ENCODE results near the gene SIAH3. TPM values are rescaled to one million over a fixed set of nuclear protein-coding genes. Genes with fewer than 3 reads are reported as not detected.

SIAH3 gene
- total RNA-seq, 2 donors from 2014 or later, result not detected

DNA sequence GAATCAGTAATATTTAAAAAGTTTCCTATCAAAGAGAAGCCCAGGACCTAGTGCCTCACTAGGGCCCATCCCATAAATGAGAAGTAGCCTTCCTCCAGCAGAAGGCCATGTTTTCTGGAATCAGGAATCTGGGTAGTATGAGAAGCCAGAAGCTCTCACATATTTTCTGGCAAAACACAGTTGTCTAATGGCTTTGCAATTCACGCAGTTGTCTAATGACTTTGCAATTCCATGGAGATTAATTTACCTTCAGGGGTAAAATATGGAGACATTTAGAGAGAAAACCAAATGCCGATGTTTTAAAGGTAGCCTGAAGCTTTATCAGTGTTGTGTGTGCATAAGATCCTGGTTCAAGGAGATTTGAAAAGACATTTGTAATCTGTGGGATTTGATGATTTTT is 29.8 kb upstream of the SIAH3 start:
- Histone ChIP-seq H3K27ac (no peak overlapping the region), H3K4me1 (ENCODE audit: control insufficient read depth in 1 of 2, low read depth in 2 of 2) (no peaks in the 10 kb centered on the region), H3K4me3 (no peak overlapping the region), H3K9me3 (no peaks in the 10 kb centered on the region), H3K27me3 (replicated peaks; ENCODE audit: insufficient read depth) (no peaks in the 10 kb centered on the region), H3K36me3 (no peaks in the 10 kb centered on the region)
- TF ChIP-seq, protein P1, sequence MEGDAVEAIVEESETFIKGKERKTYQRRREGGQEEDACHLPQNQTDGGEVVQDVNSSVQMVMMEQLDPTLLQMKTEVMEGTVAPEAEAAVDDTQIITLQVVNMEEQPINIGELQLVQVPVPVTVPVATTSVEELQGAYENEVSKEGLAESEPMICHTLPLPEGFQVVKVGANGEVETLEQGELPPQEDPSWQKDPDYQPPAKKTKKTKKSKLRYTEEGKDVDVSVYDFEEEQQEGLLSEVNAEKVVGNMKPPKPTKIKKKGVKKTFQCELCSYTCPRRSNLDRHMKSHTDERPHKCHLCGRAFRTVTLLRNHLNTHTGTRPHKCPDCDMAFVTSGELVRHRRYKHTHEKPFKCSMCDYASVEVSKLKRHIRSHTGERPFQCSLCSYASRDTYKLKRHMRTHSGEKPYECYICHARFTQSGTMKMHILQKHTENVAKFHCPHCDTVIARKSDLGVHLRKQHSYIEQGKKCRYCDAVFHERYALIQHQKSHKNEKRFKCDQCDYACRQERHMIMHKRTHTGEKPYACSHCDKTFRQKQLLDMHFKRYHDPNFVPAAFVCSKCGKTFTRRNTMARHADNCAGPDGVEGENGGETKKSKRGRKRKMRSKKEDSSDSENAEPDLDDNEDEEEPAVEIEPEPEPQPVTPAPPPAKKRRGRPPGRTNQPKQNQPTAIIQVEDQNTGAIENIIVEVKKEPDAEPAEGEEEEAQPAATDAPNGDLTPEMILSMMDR (IDR thresholded peaks at IDR 0.05), result no peak
- no peak for DNase-seq (ENCODE audit: low spot score)
- no peak for ATAC-seq (ENCODE audit: insufficient number of reproducible peaks, low FRiP score, low read depth)

DNA sequence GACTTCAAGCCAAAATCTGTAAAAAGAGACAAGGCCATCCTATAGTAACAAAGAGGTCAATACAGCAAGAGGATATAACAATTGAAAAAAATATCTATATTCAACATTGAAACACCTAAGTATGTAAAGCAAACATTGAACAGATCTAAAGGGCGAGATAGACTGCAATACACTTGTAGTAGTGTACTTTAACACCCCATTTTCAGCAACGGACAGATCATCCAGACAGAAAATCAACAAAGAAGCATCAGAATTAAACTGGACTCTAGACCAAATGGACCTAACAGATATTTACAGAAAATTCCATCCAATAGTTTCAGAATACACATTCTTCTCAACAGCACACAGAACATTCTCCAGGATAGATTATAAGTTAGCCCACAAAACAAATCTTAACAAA is 28.7 kb upstream of the SIAH3 start:
- ATAC-seq (ENCODE audit: insufficient number of reproducible peaks, low FRiP score, low read depth), result no peak
- H3K27ac ChIP-seq, result no peak overlapping the region
- TF ChIP-seq, protein P1 (IDR thresholded peaks at IDR 0.05), result no peak

DNA sequence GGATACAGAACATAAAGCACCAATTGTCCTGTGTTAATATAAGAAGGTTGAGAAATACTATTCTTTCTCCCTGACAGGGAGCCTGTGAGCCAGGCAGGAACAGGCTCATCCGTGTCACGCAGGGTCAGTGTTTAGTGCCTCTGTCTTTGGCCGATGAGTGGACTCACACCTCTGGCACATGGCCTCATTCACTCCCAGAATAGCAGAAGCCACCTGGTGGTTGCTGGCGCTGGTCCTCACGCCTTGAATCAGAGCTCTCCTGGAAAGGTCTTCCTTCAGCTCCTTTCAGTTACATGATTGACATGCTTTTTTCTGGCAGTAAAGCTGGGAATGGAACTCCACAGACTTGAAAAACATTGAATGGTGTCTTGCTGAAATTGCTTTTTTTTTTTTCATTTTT is 28.1 kb upstream of the SIAH3 start:
- no peaks in the 10 kb centered on the region for H3K4me1 ChIP-seq (ENCODE audit: control insufficient read depth in 1 of 2, low read depth in 2 of 2)
- no peak for DNase-seq (ENCODE audit: low spot score)
- TF ChIP-seq, protein P1 (IDR thresholded peaks at IDR 0.05), result no peak
- no peaks in the 10 kb centered on the region for H3K9me3 ChIP-seq
- H3K4me3 ChIP-seq, result no peak overlapping the region
- no peaks in the 10 kb centered on the region for H3K27me3 ChIP-seq (replicated peaks; ENCODE audit: insufficient read depth)
- ATAC-seq (ENCODE audit: insufficient number of reproducible peaks, low FRiP score, low read depth), result no peak
- no peaks in the 10 kb centered on the region for H3K36me3 ChIP-seq
- no peak overlapping the region for H3K27ac ChIP-seq

More for the DNA sequence above, 28.7 kb upstream of the SIAH3 start:
- Histone ChIP-seq H3K4me3 (no peak overlapping the region), H3K27me3 (replicated peaks; ENCODE audit: insufficient read depth) (no peaks in the 10 kb centered on the region), H3K4me1 (ENCODE audit: control insufficient read depth in 1 of 2, low read depth in 2 of 2) (no peaks in the 10 kb centered on the region), H3K36me3 (no peaks in the 10 kb centered on the region), H3K9me3 (no peaks in the 10 kb centered on the region)
- no peak for DNase-seq (ENCODE audit: low spot score)

DNA sequence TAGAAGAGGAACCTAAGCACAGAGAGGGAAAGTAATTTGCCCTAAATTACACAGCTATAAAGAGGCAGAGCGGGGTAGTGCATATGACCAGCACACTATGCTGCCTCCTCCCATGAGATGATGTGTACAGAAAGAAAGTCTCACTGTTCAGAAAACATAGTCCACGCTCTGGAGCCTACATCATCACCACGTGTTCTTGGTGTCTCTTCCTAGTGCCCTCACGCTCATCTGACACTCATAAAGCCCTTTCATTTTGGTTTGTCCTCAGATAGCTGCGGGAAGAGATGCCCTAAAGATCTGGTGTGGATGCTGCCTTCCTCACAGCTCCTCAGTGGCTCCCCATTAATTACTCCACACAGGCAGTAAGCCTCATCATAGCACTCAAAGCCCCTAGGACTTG is 27.4 kb upstream of the SIAH3 start:
- no peaks in the 10 kb centered on the region for H3K36me3 ChIP-seq
- no peak overlapping the region for H3K27ac ChIP-seq
- DNase-seq (ENCODE audit: low spot score), result no peak
- ATAC-seq (ENCODE audit: insufficient number of reproducible peaks, low FRiP score, low read depth), result no peak
- H3K27me3 ChIP-seq (replicated peaks; ENCODE audit: insufficient read depth), result no peaks in the 10 kb centered on the region
- TF ChIP-seq, protein P1 (IDR thresholded peaks at IDR 0.05), result no peak
- H3K4me1 ChIP-seq (ENCODE audit: control insufficient read depth in 1 of 2, low read depth in 2 of 2), result no peaks in the 10 kb centered on the region
- no peaks in the 10 kb centered on the region for H3K9me3 ChIP-seq
- H3K4me3 ChIP-seq, result no peak overlapping the region

DNA sequence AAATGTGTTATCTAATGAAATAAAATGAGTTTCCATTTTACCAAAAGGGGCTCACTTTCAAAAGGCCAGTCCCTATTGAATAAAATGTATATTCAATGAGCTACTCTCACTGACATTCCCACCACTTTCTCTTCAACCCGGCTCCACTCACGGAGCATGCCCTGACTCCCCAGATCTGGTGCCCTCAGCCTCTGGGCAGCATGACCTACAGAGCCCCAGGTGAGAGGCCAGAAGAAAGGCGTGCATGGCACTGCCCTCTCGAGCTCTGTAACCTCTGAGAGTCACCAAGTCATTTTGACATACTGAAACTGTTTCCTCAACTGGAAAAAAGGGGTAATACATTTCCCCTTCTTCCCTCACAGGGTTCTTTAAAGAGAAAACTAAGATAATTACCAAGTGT is 25.2 kb upstream of the SIAH3 start:
- ATAC-seq (ENCODE audit: insufficient number of reproducible peaks, low FRiP score, low read depth), result no peak
- H3K27ac ChIP-seq, result no peak overlapping the region
- no peaks in the 10 kb centered on the region for H3K4me1 ChIP-seq (ENCODE audit: control insufficient read depth in 1 of 2, low read depth in 2 of 2)
- no peaks in the 10 kb centered on the region for H3K27me3 ChIP-seq (replicated peaks; ENCODE audit: insufficient read depth)
- H3K36me3 ChIP-seq, result no peaks in the 10 kb centered on the region
- H3K4me3 ChIP-seq, result no peak overlapping the region
- no peak for DNase-seq (ENCODE audit: low spot score)
- no peaks in the 10 kb centered on the region for H3K9me3 ChIP-seq
- TF ChIP-seq, protein P1 (IDR thresholded peaks at IDR 0.05), result no peak

All from thoracic aorta (tissue), 2 donors.